ENCODE measurements around the gene NT5C2.

NT5C2 gene

DNA sequence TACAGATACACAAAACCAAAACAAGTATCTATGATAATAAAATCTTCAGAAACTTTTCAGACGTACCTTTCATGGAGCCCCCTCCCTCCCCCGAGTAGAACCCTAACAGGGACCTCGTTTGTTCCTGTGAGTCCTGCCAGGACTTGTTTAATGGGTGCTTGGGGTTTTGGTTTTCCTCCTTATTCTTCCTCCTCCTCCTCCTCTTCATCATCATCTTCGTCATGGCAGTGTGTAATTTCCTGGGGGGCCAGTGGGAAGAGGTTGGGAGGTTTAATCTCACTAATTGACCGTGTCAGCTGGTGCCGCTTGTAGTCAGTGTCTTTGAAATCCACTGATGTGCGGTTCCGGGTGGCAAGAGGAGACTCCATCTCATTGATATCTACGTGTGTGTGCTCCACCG is 103.6 kb downstream of the NT5C2 start:
- H3K27ac ChIP-seq (ENCODE audit: low read depth, low read length), result no peak overlapping the region
- no peak overlapping the region for H3K4me2 ChIP-seq (ENCODE audit: low read length)
- no peaks in the 10 kb centered on the region for H3K9me2 ChIP-seq (replicated peaks; ENCODE audit: control insufficient read depth, low read length)
- no peak overlapping the region for H3K4me3 ChIP-seq (ENCODE audit: low read length)
- no peaks in the 10 kb centered on the region for H3K9me3 ChIP-seq (ENCODE audit: control insufficient read depth, insufficient read depth, low read length)
- H3K36me3 ChIP-seq (ENCODE audit: control insufficient read depth, low read length), result peaks cover 93% of the 10 kb centered on the region
- no peaks in the 10 kb centered on the region for H4K20me1 ChIP-seq (ENCODE audit: control insufficient read depth, insufficient read depth, low read depth, low read length)
- no peak for TF ChIP-seq EZH2phosphoT487 (IDR thresholded peaks at IDR 0.05; ENCODE audit: borderline replicate concordance, low read length)
- TF ChIP-seq, protein P1, sequence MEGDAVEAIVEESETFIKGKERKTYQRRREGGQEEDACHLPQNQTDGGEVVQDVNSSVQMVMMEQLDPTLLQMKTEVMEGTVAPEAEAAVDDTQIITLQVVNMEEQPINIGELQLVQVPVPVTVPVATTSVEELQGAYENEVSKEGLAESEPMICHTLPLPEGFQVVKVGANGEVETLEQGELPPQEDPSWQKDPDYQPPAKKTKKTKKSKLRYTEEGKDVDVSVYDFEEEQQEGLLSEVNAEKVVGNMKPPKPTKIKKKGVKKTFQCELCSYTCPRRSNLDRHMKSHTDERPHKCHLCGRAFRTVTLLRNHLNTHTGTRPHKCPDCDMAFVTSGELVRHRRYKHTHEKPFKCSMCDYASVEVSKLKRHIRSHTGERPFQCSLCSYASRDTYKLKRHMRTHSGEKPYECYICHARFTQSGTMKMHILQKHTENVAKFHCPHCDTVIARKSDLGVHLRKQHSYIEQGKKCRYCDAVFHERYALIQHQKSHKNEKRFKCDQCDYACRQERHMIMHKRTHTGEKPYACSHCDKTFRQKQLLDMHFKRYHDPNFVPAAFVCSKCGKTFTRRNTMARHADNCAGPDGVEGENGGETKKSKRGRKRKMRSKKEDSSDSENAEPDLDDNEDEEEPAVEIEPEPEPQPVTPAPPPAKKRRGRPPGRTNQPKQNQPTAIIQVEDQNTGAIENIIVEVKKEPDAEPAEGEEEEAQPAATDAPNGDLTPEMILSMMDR (IDR thresholded peaks at IDR 0.05; ENCODE audit: low read depth, low read length, poor library complexity, severe bottlenecking), result no peak
- no peaks in the 10 kb centered on the region for H3F3A ChIP-seq (ENCODE audit: control insufficient read depth, insufficient read depth)
- no peaks in the 10 kb centered on the region for H3K79me2 ChIP-seq (ENCODE audit: control insufficient read depth, low read length)
- H3K4me1 ChIP-seq (ENCODE audit: control insufficient read depth, low read length), result no peaks in the 10 kb centered on the region
- no peaks in the 10 kb centered on the region for H3K27me3 ChIP-seq (ENCODE audit: control insufficient read depth, low read length)

GRCh38 chr10:103086799-103087198 is 106.3 kb downstream of the NT5C2 start:
- Histone ChIP-seq H3K4me1 (ENCODE audit: control insufficient read depth, low read length) (no peaks in the 10 kb centered on the region), H3K4me3 (ENCODE audit: low read length) (no peak overlapping the region), H3K36me3 (ENCODE audit: control insufficient read depth, low read length) (peaks cover 66% of the 10 kb centered on the region), H3K4me2 (ENCODE audit: low read length) (no peak overlapping the region), H3F3A (ENCODE audit: control insufficient read depth, insufficient read depth) (no peaks in the 10 kb centered on the region), H3K9me3 (ENCODE audit: control insufficient read depth, insufficient read depth, low read length) (no peaks in the 10 kb centered on the region), H4K20me1 (ENCODE audit: control insufficient read depth, insufficient read depth, low read depth, low read length) (no peaks in the 10 kb centered on the region), H3K79me2 (ENCODE audit: control insufficient read depth, low read length) (no peaks in the 10 kb centered on the region), H3K9me2 (replicated peaks; ENCODE audit: control insufficient read depth, low read length) (no peaks in the 10 kb centered on the region), H3K27ac (ENCODE audit: low read depth, low read length) (no peak overlapping the region), H3K27me3 (ENCODE audit: control insufficient read depth, low read length) (no peaks in the 10 kb centered on the region)
- TF ChIP-seq, protein P1 (IDR thresholded peaks at IDR 0.05; ENCODE audit: low read depth, low read length, poor library complexity, severe bottlenecking), result no peak
- no peak for TF ChIP-seq EZH2phosphoT487 (IDR thresholded peaks at IDR 0.05; ENCODE audit: borderline replicate concordance, low read length)

GRCh38 chr10:103086261-103086660 is 106.8 kb downstream of the NT5C2 start:
- Histone ChIP-seq H3F3A (ENCODE audit: control insufficient read depth, insufficient read depth) (no peaks in the 10 kb centered on the region), H3K79me2 (ENCODE audit: control insufficient read depth, low read length) (no peaks in the 10 kb centered on the region), H3K27me3 (ENCODE audit: control insufficient read depth, low read length) (no peaks in the 10 kb centered on the region), H3K27ac (ENCODE audit: low read depth, low read length) (no peak overlapping the region), H3K36me3 (ENCODE audit: control insufficient read depth, low read length) (peaks cover 61% of the 10 kb centered on the region), H4K20me1 (ENCODE audit: control insufficient read depth, insufficient read depth, low read depth, low read length) (no peaks in the 10 kb centered on the region), H3K9me3 (ENCODE audit: control insufficient read depth, insufficient read depth, low read length) (no peaks in the 10 kb centered on the region), H3K9me2 (replicated peaks; ENCODE audit: control insufficient read depth, low read length) (no peaks in the 10 kb centered on the region), H3K4me2 (ENCODE audit: low read length) (no peak overlapping the region), H3K4me3 (ENCODE audit: low read length) (no peak overlapping the region), H3K4me1 (ENCODE audit: control insufficient read depth, low read length) (no peaks in the 10 kb centered on the region)
- no peak for TF ChIP-seq EZH2phosphoT487 (IDR thresholded peaks at IDR 0.05; ENCODE audit: borderline replicate concordance, low read length)
- TF ChIP-seq, protein P1 (IDR thresholded peaks at IDR 0.05; ENCODE audit: low read depth, low read length, poor library complexity, severe bottlenecking), result no peak

DNA sequence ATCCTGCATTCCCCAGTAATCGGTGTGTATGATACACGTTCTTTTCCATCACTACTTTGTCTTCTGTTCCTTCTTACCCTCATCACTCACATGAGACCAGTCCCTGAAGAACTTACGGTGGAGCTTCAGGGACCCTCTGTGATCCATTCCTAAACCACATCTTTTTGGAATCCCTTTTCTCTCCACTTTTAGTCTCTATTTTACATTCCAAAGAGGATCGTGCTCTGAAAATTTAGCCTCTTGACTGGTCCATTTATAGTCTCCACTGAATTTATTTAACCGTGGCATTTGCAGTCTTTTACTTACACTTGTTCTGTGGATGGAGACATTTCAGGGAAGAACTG is 109.1 kb downstream of the NT5C2 start:
- Histone ChIP-seq H3K36me3 (ENCODE audit: control insufficient read depth, low read length) (peaks cover 38% of the 10 kb centered on the region), H3K4me2 (ENCODE audit: low read length) (no peak overlapping the region), H3K9me3 (ENCODE audit: control insufficient read depth, insufficient read depth, low read length) (no peaks in the 10 kb centered on the region), H3K4me3 (ENCODE audit: low read length) (no peak overlapping the region), H4K20me1 (ENCODE audit: control insufficient read depth, insufficient read depth, low read depth, low read length) (no peaks in the 10 kb centered on the region), H3K79me2 (ENCODE audit: control insufficient read depth, low read length) (no peaks in the 10 kb centered on the region), H3F3A (ENCODE audit: control insufficient read depth, insufficient read depth) (no peaks in the 10 kb centered on the region), H3K27ac (ENCODE audit: low read depth, low read length) (no peak overlapping the region), H3K27me3 (ENCODE audit: control insufficient read depth, low read length) (no peaks in the 10 kb centered on the region), H3K4me1 (ENCODE audit: control insufficient read depth, low read length) (no peaks in the 10 kb centered on the region), H3K9me2 (replicated peaks; ENCODE audit: control insufficient read depth, low read length) (no peaks in the 10 kb centered on the region)
- TF ChIP-seq, protein P1 (IDR thresholded peaks at IDR 0.05; ENCODE audit: low read depth, low read length, poor library complexity, severe bottlenecking), result no peak
- no peak for TF ChIP-seq EZH2phosphoT487 (IDR thresholded peaks at IDR 0.05; ENCODE audit: borderline replicate concordance, low read length)
